Measurements from ENCODE around the gene BRIX1.

GRCh38 chr5:34867660-34868059 is 47.9 kb upstream of the BRIX1 start:
- TF ChIP-seq EZH2 (IDR thresholded peaks at IDR 0.05; ENCODE audit: insufficient read depth, poor library complexity, severe bottlenecking) (no peak), EZH2phosphoT487 (IDR thresholded peaks at IDR 0.05; ENCODE audit: insufficient read depth, low read depth) (no peak)
